T-helper 2 cell treated with Interferon-gamma antibody and Interleukin-4, amounts not matched to agents 5 μg/mL and 100 μg/mL, for 36 hours (primary cell): ENCODE results near the gene TEKT4.
"Not testable (repeated sequence)": the region's sequence is repeated elsewhere in the genome, so short reads cannot be mapped to it uniquely, and the experiment has no call there.

ENCODE experiments used
- DNase-seq: peaks from one replicate; pipeline ENCODE4 v3.0.0; 2021; ENCODE audit warnings: low spot score
- H3K27ac Mint-ChIP-seq: one replicate; pipeline ENCODE4 v1.8.0; 2021; ENCODE audit warnings: mild to moderate bottlenecking, mixed read lengths
- H3K27me3 Mint-ChIP-seq: one replicate; pipeline ENCODE4 v1.8.0; 2021; ENCODE audit warnings: low read depth, mixed read lengths
- H3K36me3 Mint-ChIP-seq: one replicate; pipeline ENCODE4 v1.8.0; 2021; ENCODE audit warnings: low read depth, mixed read lengths
- H3K4me1 Mint-ChIP-seq: one replicate; pipeline ENCODE4 v1.8.0; 2021; ENCODE audit warnings: low read depth, mixed read lengths
- H3K4me3 Mint-ChIP-seq: one replicate; pipeline ENCODE4 v1.8.0; 2022; ENCODE audit warnings: mild to moderate bottlenecking, moderate library complexity, mixed read lengths
- H3K9me3 Mint-ChIP-seq: one replicate; pipeline ENCODE4 v1.8.0; 2021; ENCODE audit warnings: mixed read lengths

TEKT4 gene

GRCh38 chr2:94895273-94895672 lies 24.0 kb downstream of the TEKT4 start:
- H3K27me3 Mint-ChIP-seq, H3K36me3 Mint-ChIP-seq, DNase-seq, H3K4me3 Mint-ChIP-seq, H3K9me3 Mint-ChIP-seq, H3K27ac Mint-ChIP-seq, H3K4me1 Mint-ChIP-seq: not testable (repeated sequence)

GRCh38 chr2:94906976-94907375 lies 35.7 kb downstream of the TEKT4 start:
- not testable (repeated sequence) for H3K36me3 Mint-ChIP-seq, H3K4me1 Mint-ChIP-seq, DNase-seq, H3K4me3 Mint-ChIP-seq, H3K27ac Mint-ChIP-seq, H3K27me3 Mint-ChIP-seq, H3K9me3 Mint-ChIP-seq

DNA sequence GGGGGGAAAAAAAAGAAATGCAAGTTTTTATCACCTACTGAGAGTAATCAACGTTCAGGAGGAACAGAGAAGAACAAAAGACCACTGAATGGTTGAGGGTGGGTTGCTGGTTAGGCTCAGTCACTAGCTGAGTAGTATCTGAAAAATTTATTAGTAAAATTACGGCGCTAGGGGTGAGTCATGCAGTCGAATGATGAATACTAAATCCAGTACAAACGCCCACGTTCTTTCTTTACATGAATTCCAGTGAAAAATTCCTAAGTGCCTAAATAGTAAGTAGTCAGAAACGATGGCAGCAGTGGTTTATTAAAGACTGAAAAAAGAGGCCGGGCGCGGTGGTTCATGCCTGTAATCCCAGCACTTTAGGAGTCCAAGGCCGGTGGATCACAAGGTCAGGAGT lies 52.0 kb downstream of the TEKT4 start:
- no peak for DNase-seq
- Mint-ChIP-seq H3K27ac (no peak overlapping the region), H3K4me1 (no peaks in the 10 kb centered on the region), H3K4me3 (no peak overlapping the region), H3K9me3 (no peaks in the 10 kb centered on the region), H3K36me3 (no peaks in the 10 kb centered on the region), H3K27me3 (no peaks in the 10 kb centered on the region)

- H3K4me3 Mint-ChIP-seq, H3K4me1 Mint-ChIP-seq, H3K27ac Mint-ChIP-seq, H3K9me3 Mint-ChIP-seq, H3K36me3 Mint-ChIP-seq, DNase-seq, H3K27me3 Mint-ChIP-seq: not testable (repeated sequence)
Observed at GRCh38 chr2:94924999-94925398, 53.8 kb downstream of the TEKT4 start.
